Skeletal muscle satellite cell (primary cell): ENCODE measurements around the gene ERGIC1.

Experiments used
- H3K27me3 ChIP-seq: 2 replicates; pipeline ENCODE4 v1.7.0; 2013; ENCODE audit warnings: low read length; ENCODE audit not compliant: control insufficient read depth, insufficient read depth
- H3K36me3 ChIP-seq: 2 replicates; pipeline ENCODE4 v1.7.0; 2013; ENCODE audit warnings: mild to moderate bottlenecking, control low read depth, low read length; ENCODE audit not compliant: insufficient read depth
- H3K4me1 ChIP-seq: 2 replicates; pipeline ENCODE4 v1.7.0; 2013; ENCODE audit warnings: low read length; ENCODE audit not compliant: control insufficient read depth, insufficient read depth
- H3K4me2 ChIP-seq: 2 replicates; pipeline ENCODE4 v1.7.0; 2013; ENCODE audit warnings: mild to moderate bottlenecking, low read length
- H3K4me3 ChIP-seq: 2 replicates; pipeline ENCODE4 v1.7.0; 2013; ENCODE audit warnings: low read length
- H3K9ac ChIP-seq: 2 replicates; pipeline ENCODE4 v1.7.0; 2013; ENCODE audit warnings: mild to moderate bottlenecking, low read depth, low read length, moderate library complexity
- H3K9me3 ChIP-seq: replicated peaks from 2 replicates; pipeline ENCODE4 v1.7.0; 2013; ENCODE audit warnings: mild to moderate bottlenecking, control low read depth, low read length

Gene ERGIC1

GRCh38 chr5:172870291-172870714, 36.3 kb downstream of the ERGIC1 start:
- Histone ChIP-seq H3K4me2 (peak overlapping the region; percentile 78), H3K9ac (peak overlapping the region; percentile 92), H3K4me1 (peaks cover 82% of the 10 kb centered on the region), H3K9me3 (no peaks in the 10 kb centered on the region), H3K4me3 (no peak overlapping the region), H3K36me3 (peaks cover 14% of the 10 kb centered on the region), H3K27me3 (no peaks in the 10 kb centered on the region)

DNA sequence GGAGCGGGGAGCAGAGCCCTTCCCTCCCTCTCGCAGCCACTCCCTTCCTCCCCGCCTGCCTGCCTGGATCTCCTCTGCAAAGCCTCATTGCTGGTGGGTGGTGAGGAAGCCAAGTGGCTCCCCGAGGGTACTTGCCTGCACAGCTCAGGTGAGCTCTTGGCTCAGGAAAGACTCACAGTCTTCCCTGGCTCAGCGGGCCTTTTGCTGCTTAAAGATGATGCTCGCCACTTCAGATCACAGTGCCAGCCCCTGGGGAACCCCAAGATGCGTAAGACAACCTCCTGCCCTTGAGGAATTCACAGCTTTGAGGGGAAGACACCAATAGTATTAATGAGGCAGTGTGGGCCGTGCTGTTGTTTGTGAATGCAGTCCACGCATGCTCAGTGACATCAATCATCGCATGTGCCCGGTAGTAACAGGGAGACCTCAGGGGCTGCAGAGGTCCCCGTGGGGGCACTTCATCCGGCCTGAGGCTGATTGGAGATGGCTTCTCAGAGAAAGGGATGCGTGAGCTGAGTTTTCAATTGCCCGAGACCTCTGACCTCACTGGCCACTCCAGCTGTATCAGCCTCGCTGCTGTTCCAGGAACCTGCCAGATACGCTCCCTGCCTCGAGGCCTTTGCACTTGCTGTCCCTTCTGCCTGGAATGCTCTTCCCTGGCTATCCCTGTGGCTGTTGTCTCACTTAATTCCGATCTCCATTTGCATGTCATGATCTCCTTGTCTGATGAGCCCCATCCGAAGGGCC, 36.8 kb downstream of the ERGIC1 start:
- H3K4me3 ChIP-seq = no peak overlapping the region

GRCh38 chr5:172871536-172871935, 37.5 kb downstream of the ERGIC1 start:
- H3K9ac ChIP-seq = peak overlapping the region; percentile 92
- H3K4me3 ChIP-seq = no peak overlapping the region
- peaks cover 19% of the 10 kb centered on the region for H3K36me3 ChIP-seq
- H3K27me3 ChIP-seq = no peaks in the 10 kb centered on the region
- H3K4me1 ChIP-seq = peaks cover 81% of the 10 kb centered on the region
- peak overlapping the region; percentile 3 for H3K4me2 ChIP-seq
- no peaks in the 10 kb centered on the region for H3K9me3 ChIP-seq

More for the DNA sequence above, 36.8 kb downstream of the ERGIC1 start:
- H3K4me1 ChIP-seq = peaks cover 86% of the 10 kb centered on the region
- peaks cover 14% of the 10 kb centered on the region for H3K36me3 ChIP-seq
- peak overlapping the region; percentile 43 for H3K4me2 ChIP-seq
- no peaks in the 10 kb centered on the region for H3K27me3 ChIP-seq
- H3K9ac ChIP-seq = peak overlapping the region; percentile 92
- no peaks in the 10 kb centered on the region for H3K9me3 ChIP-seq

- Histone ChIP-seq H3K36me3 (peaks cover 20% of the 10 kb centered on the region), H3K4me2 (peak overlapping the region; percentile 3), H3K4me1 (peaks cover 77% of the 10 kb centered on the region), H3K9me3 (no peaks in the 10 kb centered on the region), H3K4me3 (no peak overlapping the region), H3K27me3 (no peaks in the 10 kb centered on the region), H3K9ac (peak overlapping the region; percentile 92)
Observed at GRCh38 chr5:172871982-172872381, 37.9 kb downstream of the ERGIC1 start.

DNA sequence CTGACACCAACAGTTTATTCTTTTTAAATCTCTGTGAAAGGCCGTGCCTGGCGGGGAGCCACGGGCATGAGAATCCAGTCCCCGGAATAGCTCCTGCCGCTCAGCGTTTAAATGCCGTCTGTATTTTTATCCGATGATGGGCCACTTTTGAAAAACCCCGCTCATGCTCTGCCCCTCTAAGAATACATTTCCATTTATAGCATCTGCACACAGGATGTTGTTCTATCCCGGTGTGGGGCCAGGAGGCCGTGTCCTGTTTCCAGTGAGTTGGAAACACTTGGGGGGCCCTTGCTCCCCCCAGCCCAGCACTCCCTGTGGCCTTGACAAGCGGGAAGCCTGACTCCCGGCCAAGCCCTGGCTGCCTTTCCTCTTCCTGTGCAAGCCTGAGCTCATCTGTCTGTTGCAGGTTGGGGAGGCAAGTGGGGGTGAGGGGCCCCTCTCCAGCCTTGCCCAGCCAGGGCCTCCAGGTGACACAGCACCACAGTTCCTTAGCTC, 39.0 kb downstream of the ERGIC1 start:
- no peaks in the 10 kb centered on the region for H3K27me3 ChIP-seq
- H3K36me3 ChIP-seq = peaks cover 25% of the 10 kb centered on the region
- H3K9me3 ChIP-seq = no peaks in the 10 kb centered on the region
- peak overlapping the region; percentile 26 for H3K4me2 ChIP-seq
- no peak overlapping the region for H3K4me3 ChIP-seq
- peaks cover 69% of the 10 kb centered on the region for H3K4me1 ChIP-seq
- peak overlapping the region; percentile 92 for H3K9ac ChIP-seq

DNA sequence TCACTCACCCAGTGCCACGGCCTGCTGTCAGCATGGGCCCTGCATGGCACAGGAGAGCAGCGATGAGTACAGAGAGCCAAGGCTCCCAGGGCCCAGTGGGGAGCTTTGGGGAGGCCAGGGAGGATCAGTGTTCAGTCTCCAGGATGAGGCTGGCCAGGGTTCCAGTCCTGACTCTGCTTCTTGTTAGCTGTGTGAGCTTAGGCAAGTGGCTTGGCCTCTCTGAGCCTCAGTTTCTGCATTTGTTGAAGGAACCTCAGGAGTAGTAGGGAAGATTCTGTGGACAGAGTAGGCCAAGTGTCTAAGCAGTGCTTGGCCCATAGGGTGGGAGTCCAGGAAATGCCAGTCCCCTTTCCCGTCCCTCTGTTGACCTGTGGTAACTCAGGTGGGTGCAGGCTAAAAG, 39.5 kb downstream of the ERGIC1 start:
- peak overlapping the region; percentile 26 for H3K4me2 ChIP-seq
- H3K4me3 ChIP-seq = no peak overlapping the region
- no peaks in the 10 kb centered on the region for H3K9me3 ChIP-seq
- H3K27me3 ChIP-seq = no peaks in the 10 kb centered on the region
- peaks cover 25% of the 10 kb centered on the region for H3K36me3 ChIP-seq
- H3K9ac ChIP-seq = peak overlapping the region; percentile 92
- peaks cover 69% of the 10 kb centered on the region for H3K4me1 ChIP-seq

DNA sequence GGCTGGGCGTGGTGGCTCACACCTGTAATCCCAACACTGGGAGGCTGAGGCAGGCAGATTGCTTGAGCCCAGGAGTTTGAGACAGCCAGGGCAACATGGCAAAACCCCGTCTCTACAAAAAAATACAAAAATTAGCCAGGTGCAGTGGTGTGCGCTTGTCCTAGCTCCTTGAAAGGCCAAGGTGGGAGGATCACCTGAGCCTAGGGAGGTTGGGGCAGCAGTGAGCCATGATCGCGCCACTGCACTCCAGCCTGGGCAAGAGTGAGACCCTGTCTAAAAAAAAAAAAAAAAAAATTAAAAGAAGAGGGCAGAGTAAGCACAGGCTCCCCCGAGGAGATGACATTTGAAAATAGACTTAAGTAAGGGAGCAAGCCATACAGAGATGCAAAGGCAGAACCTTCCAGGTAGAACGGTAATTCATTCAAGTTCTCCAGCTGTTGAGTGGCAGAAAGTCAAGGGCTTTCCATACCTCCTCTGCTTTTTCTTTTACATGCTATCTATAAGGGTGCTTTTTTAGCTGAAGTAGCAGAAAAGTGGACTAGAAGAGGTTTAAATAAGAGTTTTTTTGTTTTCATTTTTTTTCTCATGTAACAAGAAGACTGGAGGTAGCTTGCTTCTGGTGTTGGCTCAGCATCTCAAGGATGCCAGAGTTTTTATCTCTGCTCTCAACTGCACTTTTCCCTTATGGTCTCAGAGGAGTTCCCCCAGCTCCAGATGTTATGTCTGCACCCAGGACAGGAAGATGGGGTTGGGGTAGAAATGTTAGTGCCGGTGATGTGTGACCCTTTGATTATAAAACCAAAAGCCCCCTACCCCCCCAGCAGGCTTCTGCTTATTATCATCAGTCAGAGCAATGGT, 40.8 kb downstream of the ERGIC1 start:
- Histone ChIP-seq H3K27me3 (no peaks in the 10 kb centered on the region), H3K4me3 (no peak overlapping the region), H3K9me3 (no peaks in the 10 kb centered on the region), H3K4me2 (no peak overlapping the region), H3K4me1 (peaks cover 69% of the 10 kb centered on the region), H3K9ac (no peak overlapping the region), H3K36me3 (peaks cover 30% of the 10 kb centered on the region)

- Histone ChIP-seq H3K4me2 (no peak overlapping the region), H3K9ac (peak overlapping the region; percentile 3), H3K9me3 (no peaks in the 10 kb centered on the region), H3K36me3 (peaks cover 30% of the 10 kb centered on the region), H3K4me3 (no peak overlapping the region), H3K27me3 (no peaks in the 10 kb centered on the region), H3K4me1 (peaks cover 61% of the 10 kb centered on the region)
Observed at GRCh38 chr5:172875505-172876279, 41.6 kb downstream of the ERGIC1 start.

DNA sequence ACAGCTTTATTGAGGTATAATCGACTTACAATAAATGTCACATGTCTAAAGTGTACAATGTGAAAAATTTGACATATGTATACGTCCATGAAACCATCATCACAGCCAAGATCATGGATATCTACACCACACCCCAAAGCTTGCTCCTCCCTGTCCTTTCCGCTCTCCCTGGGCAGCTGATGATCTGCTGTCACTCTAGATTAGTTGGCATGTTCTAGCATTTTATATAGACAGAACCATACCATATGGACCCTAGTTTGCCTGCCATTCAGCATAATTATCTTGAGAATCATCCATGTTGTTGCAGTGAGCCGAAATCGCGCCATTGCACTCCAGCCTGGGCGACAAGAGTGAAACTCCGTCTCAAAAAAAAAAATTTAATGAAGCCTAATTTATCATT, 42.5 kb downstream of the ERGIC1 start:
- Histone ChIP-seq H3K27me3 (no peaks in the 10 kb centered on the region), H3K9ac (no peak overlapping the region), H3K9me3 (no peaks in the 10 kb centered on the region), H3K4me2 (no peak overlapping the region), H3K36me3 (peaks cover 25% of the 10 kb centered on the region), H3K4me1 (peaks cover 57% of the 10 kb centered on the region), H3K4me3 (no peak overlapping the region)

- Histone ChIP-seq H3K4me2 (peak overlapping the region; percentile 73), H3K4me3 (no peak overlapping the region), H3K9ac (peak overlapping the region; percentile 51), H3K36me3 (peaks cover 25% of the 10 kb centered on the region), H3K9me3 (no peaks in the 10 kb centered on the region), H3K4me1 (peaks cover 55% of the 10 kb centered on the region), H3K27me3 (no peaks in the 10 kb centered on the region)
Observed at GRCh38 chr5:172877466-172878260, 43.6 kb downstream of the ERGIC1 start.
